ENCODE data around the gene DDX6.
"Not testable (repeated sequence)": the region's sequence is repeated elsewhere in the genome, so short reads cannot be mapped to it uniquely, and the experiment has no call there.

Gene DDX6

GRCh38 chr11:118735203-118735602 lies 55.8 kb downstream of the DDX6 start:
- H3K4me3 ChIP-seq (ENCODE audit: low read depth, low read length) = no peak overlapping the region
- TF ChIP-seq CTCF (IDR thresholded peaks at IDR 0.05; ENCODE audit: borderline replicate concordance, insufficient read depth, low read depth, low read length) = no peak

GRCh38 chr11:118734031-118734430 lies 56.9 kb downstream of the DDX6 start:
- H3K4me3 ChIP-seq (ENCODE audit: low read depth, low read length) = no peak overlapping the region
- TF ChIP-seq CTCF (IDR thresholded peaks at IDR 0.05; ENCODE audit: borderline replicate concordance, insufficient read depth, low read depth, low read length) = no peak

- H3K4me3 ChIP-seq (ENCODE audit: low read depth, low read length) = not testable (repeated sequence)
Observed at GRCh38 chr11:118729753-118730152, 61.2 kb downstream of the DDX6 start.

- H3K4me3 ChIP-seq (ENCODE audit: low read depth, low read length) = not testable (repeated sequence)
Observed at GRCh38 chr11:118728112-118728511, 62.9 kb downstream of the DDX6 start.

- H3K4me3 ChIP-seq (ENCODE audit: low read depth, low read length) = not testable (repeated sequence)
Observed at GRCh38 chr11:118727721-118728066, 63.3 kb downstream of the DDX6 start.

- H3K4me3 ChIP-seq (ENCODE audit: low read depth, low read length) = not testable (repeated sequence)
Observed at GRCh38 chr11:118727001-118727720, 63.8 kb downstream of the DDX6 start.

GRCh38 chr11:118721478-118722015 lies 69.4 kb downstream of the DDX6 start:
- H3K4me3 ChIP-seq (ENCODE audit: low read depth, low read length) = not testable (repeated sequence)

GRCh38 chr11:118720740-118721139 lies 70.2 kb downstream of the DDX6 start:
- H3K4me3 ChIP-seq (ENCODE audit: low read depth, low read length) = not testable (repeated sequence)

- not testable (repeated sequence) for H3K4me3 ChIP-seq (ENCODE audit: low read depth, low read length)
Observed at GRCh38 chr11:118720078-118720477, 70.9 kb downstream of the DDX6 start.

- not testable (repeated sequence) for H3K4me3 ChIP-seq (ENCODE audit: low read depth, low read length)
Observed at GRCh38 chr11:118718562-118718961, 72.4 kb downstream of the DDX6 start.

- not testable (repeated sequence) for H3K4me3 ChIP-seq (ENCODE audit: low read depth, low read length)
Observed at GRCh38 chr11:118717733-118718132, 73.2 kb downstream of the DDX6 start.

GRCh38 chr11:118717221-118717620 lies 73.7 kb downstream of the DDX6 start:
- not testable (repeated sequence) for H3K4me3 ChIP-seq (ENCODE audit: low read depth, low read length)

GRCh38 chr11:118715837-118716260 lies 75.1 kb downstream of the DDX6 start:
- no peak overlapping the region for H3K4me3 ChIP-seq (ENCODE audit: low read depth, low read length)
- no peak for TF ChIP-seq CTCF (IDR thresholded peaks at IDR 0.05; ENCODE audit: borderline replicate concordance, insufficient read depth, low read depth, low read length)
